ENCODE results near the gene FGD4.
A peak's percentile ranks its signal among the peaks of the same experiment; 100 is the strongest.

Gene FGD4

DNA sequence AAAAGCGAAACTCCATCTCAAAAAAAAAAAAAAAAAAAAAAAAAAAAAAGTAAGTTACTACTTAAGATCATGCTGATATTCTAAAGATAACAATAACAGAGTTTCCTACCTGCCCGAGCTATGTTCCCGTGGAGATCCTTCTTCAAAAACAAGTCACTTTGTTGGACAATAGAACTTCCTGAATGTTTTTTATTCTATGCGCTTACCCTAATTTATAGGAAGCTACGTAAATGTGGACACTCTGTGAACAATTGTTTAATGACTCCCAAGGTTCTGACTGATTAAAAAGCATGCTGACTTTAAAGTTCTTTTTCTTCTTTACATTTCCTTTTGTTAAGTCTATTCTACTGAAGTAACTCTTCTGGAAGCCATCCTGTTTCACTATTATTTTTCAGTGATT lies 52.5 kb downstream of the FGD4 start:
- Histone ChIP-seq H3K27me3 (ENCODE audit: control insufficient read depth in 1 of 2, insufficient read depth in 1 of 2, low read length in 2 of 2) (no peaks in the 10 kb centered on the region), H2AK5ac (ENCODE audit: low read length, severe bottlenecking) (no peak overlapping the region), H3K9me3 (ENCODE audit: control insufficient read depth, low read length) (no peaks in the 10 kb centered on the region), H2BK12ac (ENCODE audit: low read length in 2 of 2) (no peak overlapping the region), H2BK5ac (ENCODE audit: low read depth, low read length, poor library complexity, severe bottlenecking) (no peak overlapping the region), H2BK15ac (ENCODE audit: low read depth, poor library complexity, severe bottlenecking) (no peak overlapping the region), H2BK120ac (ENCODE audit: low read depth, low read length) (no peak overlapping the region), H2AFZ (ENCODE audit: low read depth, low read length) (no peak overlapping the region), H3K27ac (ENCODE audit: low read length, poor library complexity, severe bottlenecking) (no peak overlapping the region), H3K18ac (ENCODE audit: low read depth in 1 of 2, low read length in 2 of 2) (no peak overlapping the region), H3K79me1 (replicated peaks; ENCODE audit: low read length, poor library complexity, severe bottlenecking) (peaks cover 1% of the 10 kb centered on the region), H3K4me1 (ENCODE audit: control insufficient read depth, insufficient read depth, low read depth, low read length) (no peaks in the 10 kb centered on the region), H3K14ac (ENCODE audit: low read length in 2 of 2) (no peak overlapping the region), H3K4ac (ENCODE audit: low read depth in 1 of 2, low read length in 2 of 2) (no peak overlapping the region), H4K91ac (ENCODE audit: low read length) (no peak overlapping the region), H4K8ac (ENCODE audit: low read length) (no peak overlapping the region), H3K23ac (ENCODE audit: low read length in 2 of 2) (no peak overlapping the region), H3K9ac (ENCODE audit: low read length) (no peak overlapping the region), H3K4me2 (ENCODE audit: low read length, poor library complexity, severe bottlenecking) (no peak overlapping the region), H3K36me3 (ENCODE audit: control insufficient read depth in 1 of 2, insufficient read depth in 2 of 2, low read depth in 1 of 2, low read length in 2 of 2) (no peaks in the 10 kb centered on the region), H3K4me3 (ENCODE audit: insufficient read depth in 1 of 2, low read depth in 1 of 2, low read length in 2 of 2) (no peak overlapping the region)
- DNase-seq: no peak
- 90% methylated on average over 2 of the region's 5 CpGs for WGBS

DNA sequence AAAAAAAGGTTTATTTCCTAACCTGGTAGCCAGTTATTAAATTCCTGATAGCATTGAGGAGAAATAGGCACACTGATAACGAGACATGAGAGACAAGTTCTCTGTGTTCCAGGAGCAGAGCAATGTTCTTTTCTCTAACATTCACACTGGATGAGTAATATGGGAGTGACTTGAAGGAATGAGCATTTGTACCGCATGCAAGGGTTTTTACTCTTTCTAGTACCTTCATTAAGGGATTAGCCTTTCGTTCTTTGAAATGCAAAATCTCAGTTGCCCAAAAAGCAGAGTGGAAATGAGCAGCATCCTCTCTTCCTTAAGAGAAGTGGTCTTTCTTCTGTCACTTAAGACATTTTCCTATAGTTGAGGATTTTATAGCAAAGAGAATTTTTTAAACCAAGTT lies 54.7 kb downstream of the FGD4 start:
- H4K8ac ChIP-seq (ENCODE audit: low read length): no peak overlapping the region
- H3K18ac ChIP-seq (ENCODE audit: low read depth in 1 of 2, low read length in 2 of 2): no peak overlapping the region
- no peak overlapping the region for H3K4ac ChIP-seq (ENCODE audit: low read depth in 1 of 2, low read length in 2 of 2)
- H3K9ac ChIP-seq (ENCODE audit: low read length): peak overlapping the region; percentile 17
- H3K79me1 ChIP-seq (replicated peaks; ENCODE audit: low read length, poor library complexity, severe bottlenecking): peaks cover 4% of the 10 kb centered on the region
- H2BK12ac ChIP-seq (ENCODE audit: low read length in 2 of 2): no peak overlapping the region
- H3K4me3 ChIP-seq (ENCODE audit: insufficient read depth in 1 of 2, low read depth in 1 of 2, low read length in 2 of 2): no peak overlapping the region
- no peak overlapping the region for H2BK15ac ChIP-seq (ENCODE audit: low read depth, poor library complexity, severe bottlenecking)
- H2BK120ac ChIP-seq (ENCODE audit: low read depth, low read length): no peak overlapping the region
- H3K27ac ChIP-seq (ENCODE audit: low read length, poor library complexity, severe bottlenecking): no peak overlapping the region
- no peak overlapping the region for H3K4me2 ChIP-seq (ENCODE audit: low read length, poor library complexity, severe bottlenecking)
- H2AK5ac ChIP-seq (ENCODE audit: low read length, severe bottlenecking): no peak overlapping the region
- H2AFZ ChIP-seq (ENCODE audit: low read depth, low read length): no peak overlapping the region
- H2BK5ac ChIP-seq (ENCODE audit: low read depth, low read length, poor library complexity, severe bottlenecking): no peak overlapping the region
- no peaks in the 10 kb centered on the region for H3K27me3 ChIP-seq (ENCODE audit: control insufficient read depth in 1 of 2, insufficient read depth in 1 of 2, low read length in 2 of 2)
- no peaks in the 10 kb centered on the region for H3K36me3 ChIP-seq (ENCODE audit: control insufficient read depth in 1 of 2, insufficient read depth in 2 of 2, low read depth in 1 of 2, low read length in 2 of 2)
- no peak overlapping the region for H3K23ac ChIP-seq (ENCODE audit: low read length in 2 of 2)
- no peak overlapping the region for H3K14ac ChIP-seq (ENCODE audit: low read length in 2 of 2)
- 0% methylated on average over 2 of the region's 3 CpGs for WGBS
- no peak overlapping the region for H4K91ac ChIP-seq (ENCODE audit: low read length)
- peak; percentile 60 for DNase-seq
- no peaks in the 10 kb centered on the region for H3K4me1 ChIP-seq (ENCODE audit: control insufficient read depth, insufficient read depth, low read depth, low read length)
- H3K9me3 ChIP-seq (ENCODE audit: control insufficient read depth, low read length): no peaks in the 10 kb centered on the region

DNA sequence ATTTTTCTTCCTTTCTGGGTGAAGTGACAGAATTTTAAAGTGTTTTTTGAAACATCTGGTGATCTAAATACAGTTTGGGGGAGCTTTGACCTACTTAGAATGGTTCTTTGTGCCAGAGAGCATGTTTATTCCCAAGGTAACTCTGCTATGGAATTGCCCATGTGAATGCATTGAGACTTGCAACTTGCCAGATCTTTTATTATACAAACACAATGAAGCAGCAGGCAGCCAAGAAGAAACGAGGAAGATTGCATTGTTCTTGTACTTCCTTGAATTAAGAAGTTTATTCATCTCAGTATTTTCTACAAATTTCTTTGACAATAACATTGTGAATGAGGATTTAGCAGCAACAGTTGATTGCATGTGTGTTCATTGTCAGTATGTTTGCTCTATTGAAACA lies 55.5 kb downstream of the FGD4 start:
- no CpG with 5 or more reads among the region's 1 CpG for WGBS

DNA sequence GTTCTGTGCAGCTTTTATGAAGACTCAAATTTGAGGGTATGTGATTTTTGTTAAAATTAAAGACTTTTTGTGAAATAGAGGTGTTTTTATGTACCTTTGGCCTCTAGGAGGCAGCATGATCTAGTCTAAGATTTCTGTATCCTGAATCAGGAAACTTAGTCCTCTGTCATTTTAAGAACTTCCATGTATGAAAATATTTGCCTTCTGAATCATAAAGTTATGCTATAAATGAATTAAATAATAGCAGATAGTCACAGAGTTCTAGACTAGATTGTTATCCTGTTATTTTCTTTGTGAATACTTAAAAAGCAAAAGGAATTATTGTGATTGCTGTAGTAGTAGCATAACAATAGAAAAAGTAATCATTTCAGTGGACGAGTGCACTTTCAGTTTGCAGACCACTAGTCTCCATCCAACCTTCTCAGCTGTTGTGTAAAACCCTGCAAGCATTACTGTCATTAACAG lies 56.3 kb downstream of the FGD4 start:
- no peak overlapping the region for H3K18ac ChIP-seq (ENCODE audit: low read depth in 1 of 2, low read length in 2 of 2)
- no peak overlapping the region for H3K4ac ChIP-seq (ENCODE audit: low read depth in 1 of 2, low read length in 2 of 2)
- H3K36me3 ChIP-seq (ENCODE audit: control insufficient read depth in 1 of 2, insufficient read depth in 2 of 2, low read depth in 1 of 2, low read length in 2 of 2): no peaks in the 10 kb centered on the region
- no peak overlapping the region for H4K91ac ChIP-seq (ENCODE audit: low read length)
- no peak overlapping the region for H2AFZ ChIP-seq (ENCODE audit: low read depth, low read length)
- H2BK5ac ChIP-seq (ENCODE audit: low read depth, low read length, poor library complexity, severe bottlenecking): no peak overlapping the region
- H3K79me1 ChIP-seq (replicated peaks; ENCODE audit: low read length, poor library complexity, severe bottlenecking): peaks cover 8% of the 10 kb centered on the region
- H3K27me3 ChIP-seq (ENCODE audit: control insufficient read depth in 1 of 2, insufficient read depth in 1 of 2, low read length in 2 of 2): no peaks in the 10 kb centered on the region
- H3K4me3 ChIP-seq (ENCODE audit: insufficient read depth in 1 of 2, low read depth in 1 of 2, low read length in 2 of 2): peak overlapping the region in 1 of 2 experiments; percentile 53
- peak overlapping the region; percentile 40 for H3K9ac ChIP-seq (ENCODE audit: low read length)
- DNase-seq: peak; percentile 77
- H3K9me3 ChIP-seq (ENCODE audit: control insufficient read depth, low read length): no peaks in the 10 kb centered on the region
- no peaks in the 10 kb centered on the region for H3K4me1 ChIP-seq (ENCODE audit: control insufficient read depth, insufficient read depth, low read depth, low read length)
- no peak overlapping the region for H2BK120ac ChIP-seq (ENCODE audit: low read depth, low read length)
- no peak overlapping the region for H3K27ac ChIP-seq (ENCODE audit: low read length, poor library complexity, severe bottlenecking)
- no peak overlapping the region for H2BK15ac ChIP-seq (ENCODE audit: low read depth, poor library complexity, severe bottlenecking)
- no peak overlapping the region for H2AK5ac ChIP-seq (ENCODE audit: low read length, severe bottlenecking)
- WGBS: 0% methylated on average over 1 of the region's 1 CpG
- H3K23ac ChIP-seq (ENCODE audit: low read length in 2 of 2): no peak overlapping the region
- no peak overlapping the region for H4K8ac ChIP-seq (ENCODE audit: low read length)
- no peak overlapping the region for H3K14ac ChIP-seq (ENCODE audit: low read length in 2 of 2)
- no peak overlapping the region for H2BK12ac ChIP-seq (ENCODE audit: low read length in 2 of 2)
- peak overlapping the region; percentile 68 for H3K4me2 ChIP-seq (ENCODE audit: low read length, poor library complexity, severe bottlenecking)

More for the DNA sequence above, 55.5 kb downstream of the FGD4 start:
- Histone ChIP-seq H2BK12ac (ENCODE audit: low read length in 2 of 2) (no peak overlapping the region), H2BK5ac (ENCODE audit: low read depth, low read length, poor library complexity, severe bottlenecking) (no peak overlapping the region), H3K18ac (ENCODE audit: low read depth in 1 of 2, low read length in 2 of 2) (no peak overlapping the region), H2AK5ac (ENCODE audit: low read length, severe bottlenecking) (no peak overlapping the region), H3K36me3 (ENCODE audit: control insufficient read depth in 1 of 2, insufficient read depth in 2 of 2, low read depth in 1 of 2, low read length in 2 of 2) (no peaks in the 10 kb centered on the region), H2BK120ac (ENCODE audit: low read depth, low read length) (no peak overlapping the region), H4K91ac (ENCODE audit: low read length) (no peak overlapping the region), H4K8ac (ENCODE audit: low read length) (no peak overlapping the region), H3K4me3 (ENCODE audit: insufficient read depth in 1 of 2, low read depth in 1 of 2, low read length in 2 of 2) (no peak overlapping the region), H3K4ac (ENCODE audit: low read depth in 1 of 2, low read length in 2 of 2) (no peak overlapping the region), H3K27ac (ENCODE audit: low read length, poor library complexity, severe bottlenecking) (no peak overlapping the region), H3K9me3 (ENCODE audit: control insufficient read depth, low read length) (no peaks in the 10 kb centered on the region), H3K79me1 (replicated peaks; ENCODE audit: low read length, poor library complexity, severe bottlenecking) (peaks cover 6% of the 10 kb centered on the region), H3K27me3 (ENCODE audit: control insufficient read depth in 1 of 2, insufficient read depth in 1 of 2, low read length in 2 of 2) (no peaks in the 10 kb centered on the region), H3K4me1 (ENCODE audit: control insufficient read depth, insufficient read depth, low read depth, low read length) (no peaks in the 10 kb centered on the region), H3K14ac (ENCODE audit: low read length in 2 of 2) (no peak overlapping the region), H2BK15ac (ENCODE audit: low read depth, poor library complexity, severe bottlenecking) (no peak overlapping the region), H2AFZ (ENCODE audit: low read depth, low read length) (no peak overlapping the region), H3K4me2 (ENCODE audit: low read length, poor library complexity, severe bottlenecking) (no peak overlapping the region), H3K23ac (ENCODE audit: low read length in 2 of 2) (no peak overlapping the region), H3K9ac (ENCODE audit: low read length) (no peak overlapping the region)
- DNase-seq: peak; percentile 9
